Measurements from ENCODE around the gene C14orf180. TPM values are rescaled to one million over a fixed set of nuclear protein-coding genes. Genes with fewer than 3 reads are reported as not detected.

The C14orf180 gene
- total RNA-seq (2021; ENCODE audit: unreplicated experiment), result not detected
- polyA plus RNA-seq (2012; ENCODE audit: insufficient read length), result not detected
- Bru-seq, nascent RNA, result percentile 14 among the genes with signal in this experiment
- not detected for BruChase-seq, experiment 1, labeled RNA remaining after a 2-hour chase
- not detected for BruChase-seq, experiment 2, labeled RNA remaining after a 6-hour chase
- long read RNA-seq, result 0 reads

DNA sequence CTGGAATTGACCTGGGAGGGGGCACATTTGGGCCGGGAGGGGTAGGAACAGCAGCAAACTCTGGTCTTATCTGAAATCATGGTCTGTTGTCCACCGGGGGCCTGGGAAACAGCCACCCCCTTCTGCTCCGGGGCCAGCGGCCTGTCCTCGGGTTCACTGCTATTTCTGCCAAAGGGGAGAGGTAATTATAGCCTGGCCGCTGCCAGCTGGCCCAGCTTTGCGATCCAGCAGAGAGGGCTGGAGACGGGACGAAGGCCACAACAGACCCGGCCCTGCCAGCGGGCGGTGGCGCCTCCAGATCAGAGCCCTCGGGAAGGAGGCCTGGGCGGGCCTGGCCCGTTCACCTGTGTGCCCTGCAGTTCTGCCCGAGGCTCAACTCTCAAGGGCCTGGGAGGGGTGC, at the start of gene C14orf180:
Gene C14orf180 (plus strand): TSS at position 258 of the 400 bp plus-strand sequence. CDS start 6,667 bp downstream, outside the sequence.
- no peak within 1 kb of the TSS for H3K4me3 ChIP-seq (ENCODE audit: low read depth in 2 of 2, low read length in 2 of 2)
- no TSS peak for BruUV-seq (replicated peaks)
- H3K4me1 ChIP-seq (ENCODE audit: control insufficient read depth, insufficient read depth, low read length), result no peaks in the 10 kb centered on the region
- POLR2A ChIA-PET, result no interaction called here
- H3K27me3 ChIP-seq (ENCODE audit: control insufficient read depth, insufficient read depth, low read length), result no peaks in the 10 kb centered on the region
- in situ Hi-C loops (cut with HindIII; ENCODE audit: low pct_unique_long_range_greater_than_20kb, low sequenced_read_pairs) (no loop called here), intact Hi-C loops (cut with micrococcal nuclease; ENCODE audit: unreplicated experiment) (no loop called here)
- TF ChIP-seq, protein P1, sequence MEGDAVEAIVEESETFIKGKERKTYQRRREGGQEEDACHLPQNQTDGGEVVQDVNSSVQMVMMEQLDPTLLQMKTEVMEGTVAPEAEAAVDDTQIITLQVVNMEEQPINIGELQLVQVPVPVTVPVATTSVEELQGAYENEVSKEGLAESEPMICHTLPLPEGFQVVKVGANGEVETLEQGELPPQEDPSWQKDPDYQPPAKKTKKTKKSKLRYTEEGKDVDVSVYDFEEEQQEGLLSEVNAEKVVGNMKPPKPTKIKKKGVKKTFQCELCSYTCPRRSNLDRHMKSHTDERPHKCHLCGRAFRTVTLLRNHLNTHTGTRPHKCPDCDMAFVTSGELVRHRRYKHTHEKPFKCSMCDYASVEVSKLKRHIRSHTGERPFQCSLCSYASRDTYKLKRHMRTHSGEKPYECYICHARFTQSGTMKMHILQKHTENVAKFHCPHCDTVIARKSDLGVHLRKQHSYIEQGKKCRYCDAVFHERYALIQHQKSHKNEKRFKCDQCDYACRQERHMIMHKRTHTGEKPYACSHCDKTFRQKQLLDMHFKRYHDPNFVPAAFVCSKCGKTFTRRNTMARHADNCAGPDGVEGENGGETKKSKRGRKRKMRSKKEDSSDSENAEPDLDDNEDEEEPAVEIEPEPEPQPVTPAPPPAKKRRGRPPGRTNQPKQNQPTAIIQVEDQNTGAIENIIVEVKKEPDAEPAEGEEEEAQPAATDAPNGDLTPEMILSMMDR (IDR thresholded peaks at IDR 0.05), result no peak
- no peak for TF ChIP-seq SIN3A (IDR thresholded peaks at IDR 0.05; ENCODE audit: borderline replicate concordance, insufficient read depth, low read depth, low read length)
- no peak for TF ChIP-seq POLR2AphosphoS5 (IDR thresholded peaks at IDR 0.05; ENCODE audit: low read depth, low read length)
- TF ChIP-seq TCF7L2 (IDR thresholded peaks at IDR 0.05; ENCODE audit: low read depth, low read length), result no peak
- TF ChIP-seq, protein P2, sequence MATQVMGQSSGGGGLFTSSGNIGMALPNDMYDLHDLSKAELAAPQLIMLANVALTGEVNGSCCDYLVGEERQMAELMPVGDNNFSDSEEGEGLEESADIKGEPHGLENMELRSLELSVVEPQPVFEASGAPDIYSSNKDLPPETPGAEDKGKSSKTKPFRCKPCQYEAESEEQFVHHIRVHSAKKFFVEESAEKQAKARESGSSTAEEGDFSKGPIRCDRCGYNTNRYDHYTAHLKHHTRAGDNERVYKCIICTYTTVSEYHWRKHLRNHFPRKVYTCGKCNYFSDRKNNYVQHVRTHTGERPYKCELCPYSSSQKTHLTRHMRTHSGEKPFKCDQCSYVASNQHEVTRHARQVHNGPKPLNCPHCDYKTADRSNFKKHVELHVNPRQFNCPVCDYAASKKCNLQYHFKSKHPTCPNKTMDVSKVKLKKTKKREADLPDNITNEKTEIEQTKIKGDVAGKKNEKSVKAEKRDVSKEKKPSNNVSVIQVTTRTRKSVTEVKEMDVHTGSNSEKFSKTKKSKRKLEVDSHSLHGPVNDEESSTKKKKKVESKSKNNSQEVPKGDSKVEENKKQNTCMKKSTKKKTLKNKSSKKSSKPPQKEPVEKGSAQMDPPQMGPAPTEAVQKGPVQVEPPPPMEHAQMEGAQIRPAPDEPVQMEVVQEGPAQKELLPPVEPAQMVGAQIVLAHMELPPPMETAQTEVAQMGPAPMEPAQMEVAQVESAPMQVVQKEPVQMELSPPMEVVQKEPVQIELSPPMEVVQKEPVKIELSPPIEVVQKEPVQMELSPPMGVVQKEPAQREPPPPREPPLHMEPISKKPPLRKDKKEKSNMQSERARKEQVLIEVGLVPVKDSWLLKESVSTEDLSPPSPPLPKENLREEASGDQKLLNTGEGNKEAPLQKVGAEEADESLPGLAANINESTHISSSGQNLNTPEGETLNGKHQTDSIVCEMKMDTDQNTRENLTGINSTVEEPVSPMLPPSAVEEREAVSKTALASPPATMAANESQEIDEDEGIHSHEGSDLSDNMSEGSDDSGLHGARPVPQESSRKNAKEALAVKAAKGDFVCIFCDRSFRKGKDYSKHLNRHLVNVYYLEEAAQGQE (IDR thresholded peaks at IDR 0.05; ENCODE audit: insufficient read depth in 1 of 2, low read depth in 2 of 2, low read length in 1 of 2), result no peak
- H3K27ac ChIP-seq (ENCODE audit: low read length), result no peak within 1 kb of the TSS
- CTCF ChIA-PET, result no interaction called here
- no peaks in the 10 kb centered on the region for H3K36me3 ChIP-seq (ENCODE audit: control insufficient read depth, insufficient read depth, low read length)
- ATAC-seq (no peak), DNase-seq (ENCODE audit: low read depth, low spot score) (no peak)
- no peaks in the 10 kb centered on the region for H3K9me3 ChIP-seq (ENCODE audit: control insufficient read depth, insufficient read depth, low read depth, low read length)

DNA sequence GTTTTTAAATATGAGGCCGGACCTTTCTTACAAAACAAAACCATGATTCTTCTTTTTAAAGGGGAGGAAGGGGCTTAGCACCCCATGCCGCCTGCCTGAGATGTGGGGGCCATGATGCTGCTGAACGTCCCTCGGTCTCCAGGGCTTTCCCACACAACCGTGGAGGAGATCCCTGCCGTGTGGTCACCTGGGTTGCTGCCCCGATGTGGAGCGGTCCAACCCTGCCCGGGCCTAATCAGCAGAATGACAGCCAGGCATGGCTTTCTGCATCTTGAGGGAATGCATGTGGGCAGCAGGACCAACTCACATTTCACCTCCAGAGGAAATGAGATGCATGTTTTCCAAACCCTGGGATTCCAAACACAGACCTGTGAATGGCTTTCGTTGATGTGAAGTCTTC, 48.9 kb upstream of the C14orf180 start:
- ATAC-seq, result no peak
- Histone ChIP-seq H3K4me1 (ENCODE audit: control insufficient read depth, insufficient read depth, low read length) (no peaks in the 10 kb centered on the region), H3K36me3 (ENCODE audit: control insufficient read depth, insufficient read depth, low read length) (no peaks in the 10 kb centered on the region), H3K9me3 (ENCODE audit: control insufficient read depth, insufficient read depth, low read depth, low read length) (no peaks in the 10 kb centered on the region), H3K27ac (ENCODE audit: low read length) (no peak overlapping the region), H3K4me3 (ENCODE audit: low read depth in 2 of 2, low read length in 2 of 2) (no peak overlapping the region), H3K27me3 (ENCODE audit: control insufficient read depth, insufficient read depth, low read length) (peaks cover 3% of the 10 kb centered on the region; the same call in 1 of the 2 replicates)
- no TSS peak for BruUV-seq (replicated peaks)
- ChIA-PET CTCF (no interaction called here), POLR2A (no interaction called here)
- TF ChIP-seq SIN3A (IDR thresholded peaks at IDR 0.05; ENCODE audit: borderline replicate concordance, insufficient read depth, low read depth, low read length) (no peak), TCF7L2 (IDR thresholded peaks at IDR 0.05; ENCODE audit: low read depth, low read length) (no peak), POLR2AphosphoS5 (IDR thresholded peaks at IDR 0.05; ENCODE audit: low read depth, low read length) (no peak)
- TF ChIP-seq, protein P2 (IDR thresholded peaks at IDR 0.05; ENCODE audit: insufficient read depth in 1 of 2, low read depth in 2 of 2, low read length in 1 of 2), result no peak
- TF ChIP-seq, protein P1 (IDR thresholded peaks at IDR 0.05), result no peak
- intact Hi-C loops (cut with micrococcal nuclease; ENCODE audit: unreplicated experiment), result no loop called here
- no peak for DNase-seq (ENCODE audit: low read depth, low spot score)
- in situ Hi-C loops (cut with HindIII; ENCODE audit: low pct_unique_long_range_greater_than_20kb, low sequenced_read_pairs), result no loop called here
